ENCODE measurements around the gene SLC22A13.

DNA sequence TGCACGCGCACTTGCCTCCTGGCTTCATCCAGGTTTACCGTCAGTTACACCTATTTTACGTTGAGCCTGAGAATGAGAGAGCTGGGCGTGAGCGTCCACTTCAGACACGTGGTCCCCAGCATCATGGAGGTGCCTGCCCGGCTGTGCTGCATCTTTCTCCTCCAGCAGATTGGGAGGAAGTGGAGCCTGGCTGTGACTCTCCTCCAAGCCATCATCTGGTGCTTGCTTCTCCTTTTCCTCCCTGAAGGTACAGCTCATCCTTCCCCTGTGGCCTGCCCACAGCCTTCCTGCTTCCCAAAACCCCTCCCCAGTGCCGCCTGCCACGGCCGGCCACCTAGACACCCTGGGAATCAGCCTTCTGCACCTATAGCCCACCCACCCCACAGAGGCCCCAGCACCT is 48.1 kb downstream of the SLC22A13 start:
- TF ChIP-seq STAT3 (IDR thresholded peaks at IDR 0.05; ENCODE audit: low read depth, low read length) (no peak), HDAC6 (IDR thresholded peaks at IDR 0.05; ENCODE audit: unreplicated experiment) (no peak), NBN (IDR thresholded peaks at IDR 0.05) (no peak), CHD4 (IDR thresholded peaks at IDR 0.05) (no peak), BHLHE40 (IDR thresholded peaks at IDR 0.05; ENCODE audit: borderline replicate concordance in 1 of 2, low read depth in 2 of 2, low read length in 1 of 2) (no peak), CHD1 (IDR thresholded peaks at IDR 0.05; ENCODE audit: low read depth, low read length) (no peak), ZSCAN29 (IDR thresholded peaks at IDR 0.05) (no peak), TAF1 (IDR thresholded peaks at IDR 0.05; ENCODE audit: borderline replicate concordance, low read depth, low read length) (no peak), SP1 (IDR thresholded peaks at IDR 0.05; ENCODE audit: low read depth, low read length) (no peak)
- TF ChIP-seq, protein P1, sequence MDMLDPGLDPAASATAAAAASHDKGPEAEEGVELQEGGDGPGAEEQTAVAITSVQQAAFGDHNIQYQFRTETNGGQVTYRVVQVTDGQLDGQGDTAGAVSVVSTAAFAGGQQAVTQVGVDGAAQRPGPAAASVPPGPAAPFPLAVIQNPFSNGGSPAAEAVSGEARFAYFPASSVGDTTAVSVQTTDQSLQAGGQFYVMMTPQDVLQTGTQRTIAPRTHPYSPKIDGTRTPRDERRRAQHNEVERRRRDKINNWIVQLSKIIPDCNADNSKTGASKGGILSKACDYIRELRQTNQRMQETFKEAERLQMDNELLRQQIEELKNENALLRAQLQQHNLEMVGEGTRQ (IDR thresholded peaks at IDR 0.05; ENCODE audit: borderline replicate concordance, low read depth, low read length), result no peak
- TF ChIP-seq, protein P2, sequence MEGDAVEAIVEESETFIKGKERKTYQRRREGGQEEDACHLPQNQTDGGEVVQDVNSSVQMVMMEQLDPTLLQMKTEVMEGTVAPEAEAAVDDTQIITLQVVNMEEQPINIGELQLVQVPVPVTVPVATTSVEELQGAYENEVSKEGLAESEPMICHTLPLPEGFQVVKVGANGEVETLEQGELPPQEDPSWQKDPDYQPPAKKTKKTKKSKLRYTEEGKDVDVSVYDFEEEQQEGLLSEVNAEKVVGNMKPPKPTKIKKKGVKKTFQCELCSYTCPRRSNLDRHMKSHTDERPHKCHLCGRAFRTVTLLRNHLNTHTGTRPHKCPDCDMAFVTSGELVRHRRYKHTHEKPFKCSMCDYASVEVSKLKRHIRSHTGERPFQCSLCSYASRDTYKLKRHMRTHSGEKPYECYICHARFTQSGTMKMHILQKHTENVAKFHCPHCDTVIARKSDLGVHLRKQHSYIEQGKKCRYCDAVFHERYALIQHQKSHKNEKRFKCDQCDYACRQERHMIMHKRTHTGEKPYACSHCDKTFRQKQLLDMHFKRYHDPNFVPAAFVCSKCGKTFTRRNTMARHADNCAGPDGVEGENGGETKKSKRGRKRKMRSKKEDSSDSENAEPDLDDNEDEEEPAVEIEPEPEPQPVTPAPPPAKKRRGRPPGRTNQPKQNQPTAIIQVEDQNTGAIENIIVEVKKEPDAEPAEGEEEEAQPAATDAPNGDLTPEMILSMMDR (IDR thresholded peaks at IDR 0.05 in 2 of 3, conservative IDR thresholded peaks at IDR 0.05 in 1 of 3; ENCODE audit: control insufficient read depth in 2 of 3, extremely low read depth in 1 of 3, insufficient read depth in 1 of 3, low read depth in 3 of 3, low read length in 3 of 3), result no peak
- TF ChIP-seq, protein P3, sequence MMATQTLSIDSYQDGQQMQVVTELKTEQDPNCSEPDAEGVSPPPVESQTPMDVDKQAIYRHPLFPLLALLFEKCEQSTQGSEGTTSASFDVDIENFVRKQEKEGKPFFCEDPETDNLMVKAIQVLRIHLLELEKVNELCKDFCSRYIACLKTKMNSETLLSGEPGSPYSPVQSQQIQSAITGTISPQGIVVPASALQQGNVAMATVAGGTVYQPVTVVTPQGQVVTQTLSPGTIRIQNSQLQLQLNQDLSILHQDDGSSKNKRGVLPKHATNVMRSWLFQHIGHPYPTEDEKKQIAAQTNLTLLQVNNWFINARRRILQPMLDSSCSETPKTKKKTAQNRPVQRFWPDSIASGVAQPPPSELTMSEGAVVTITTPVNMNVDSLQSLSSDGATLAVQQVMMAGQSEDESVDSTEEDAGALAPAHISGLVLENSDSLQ (IDR thresholded peaks at IDR 0.05), result no peak
- TF ChIP-seq, protein P4, sequence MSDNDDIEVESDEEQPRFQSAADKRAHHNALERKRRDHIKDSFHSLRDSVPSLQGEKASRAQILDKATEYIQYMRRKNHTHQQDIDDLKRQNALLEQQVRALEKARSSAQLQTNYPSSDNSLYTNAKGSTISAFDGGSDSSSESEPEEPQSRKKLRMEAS (IDR thresholded peaks at IDR 0.05; ENCODE audit: low read depth, low read length), result no peak
